Progenitor cell of endocrine pancreas (in vitro differentiated cells): ENCODE measurements around the gene AHR. TPM values are rescaled to one million over a fixed set of nuclear protein-coding genes. Genes with fewer than 3 reads are reported as not detected.

Experiments
- DNase-seq: peaks from one replicate; pipeline ENCODE4 v3.0.0; 2021; ENCODE audit warnings: low spot score; ENCODE audit not compliant: unreplicated experiment
- H3K27ac Mint-ChIP-seq: 2 replicates; pipeline ENCODE4 v1.8.0; 2021; ENCODE audit warnings: mild to moderate bottlenecking, moderate library complexity, mixed read lengths
- H3K27me3 Mint-ChIP-seq: 2 replicates; pipeline ENCODE4 v1.8.0; 2021; ENCODE audit warnings: mixed read lengths
- H3K36me3 Mint-ChIP-seq: 2 replicates; pipeline ENCODE4 v1.8.0; 2022; ENCODE audit warnings: mixed read lengths; ENCODE audit not compliant: insufficient read depth
- H3K4me1 Mint-ChIP-seq: 2 replicates; pipeline ENCODE4 v1.8.0; 2021; ENCODE audit warnings: low read depth, mixed read lengths
- H3K4me3 Mint-ChIP-seq: 2 replicates; pipeline ENCODE4 v1.8.0; 2021; ENCODE audit warnings: low read depth, mild to moderate bottlenecking, moderate library complexity, mixed read lengths
- H3K9me3 Mint-ChIP-seq: 2 replicates; pipeline ENCODE4 v1.8.0; 2021; ENCODE audit warnings: low read depth, mixed read lengths
- CTCF ChIP-seq: fragments of 200-600 bp; sonication (generic); IDR thresholded peaks from one replicate; pipeline ENCODE4 v1.5.0; 2021; ENCODE audit warnings: antibody characterized with exemption, mild to moderate bottlenecking; ENCODE audit not compliant: unreplicated experiment
- total RNA-seq: library from RNA; stranded (reverse); gene quantifications from 2 replicates; pipeline ENCODE4 v1.2.1, GENCODE V29; 2021

The AHR gene
- total RNA-seq, 1 donor from 2014 or later = 15.1 TPM

- no peaks in the 10 kb centered on the region for H3K9me3 Mint-ChIP-seq
- no peak for TF ChIP-seq CTCF
- peaks cover 9% of the 10 kb centered on the region for H3K4me1 Mint-ChIP-seq
- no peak overlapping the region for H3K4me3 Mint-ChIP-seq
- H3K27me3 Mint-ChIP-seq = no peaks in the 10 kb centered on the region
- peaks cover 5% of the 10 kb centered on the region for H3K36me3 Mint-ChIP-seq
- DNase-seq = no peak
- H3K27ac Mint-ChIP-seq = no peak overlapping the region
Measured at GRCh38 chr7:17311194-17311593, 12.7 kb downstream of the AHR start.

- Mint-ChIP-seq H3K27me3 (no peaks in the 10 kb centered on the region), H3K27ac (no peak overlapping the region), H3K4me1 (peaks cover 9% of the 10 kb centered on the region), H3K4me3 (no peak overlapping the region), H3K9me3 (no peaks in the 10 kb centered on the region), H3K36me3 (peaks cover 9% of the 10 kb centered on the region)
- DNase-seq = no peak
- TF ChIP-seq CTCF = no peak
Measured at GRCh38 chr7:17311952-17312351, 13.5 kb downstream of the AHR start.

- Mint-ChIP-seq H3K27ac (no peak overlapping the region), H3K9me3 (no peaks in the 10 kb centered on the region), H3K27me3 (no peaks in the 10 kb centered on the region), H3K4me1 (peaks cover 9% of the 10 kb centered on the region), H3K4me3 (no peak overlapping the region), H3K36me3 (peaks cover 9% of the 10 kb centered on the region)
- no peak for DNase-seq
- TF ChIP-seq CTCF = no peak
Measured at GRCh38 chr7:17312641-17313040, 14.2 kb downstream of the AHR start.

GRCh38 chr7:17313194-17313593, 14.7 kb downstream of the AHR start:
- H3K4me1 Mint-ChIP-seq = peaks cover 9% of the 10 kb centered on the region
- H3K27me3 Mint-ChIP-seq = no peaks in the 10 kb centered on the region
- DNase-seq = no peak
- H3K36me3 Mint-ChIP-seq = peaks cover 9% of the 10 kb centered on the region
- H3K4me3 Mint-ChIP-seq = no peak overlapping the region
- H3K9me3 Mint-ChIP-seq = no peaks in the 10 kb centered on the region
- no peak overlapping the region for H3K27ac Mint-ChIP-seq
- no peak for TF ChIP-seq CTCF

GRCh38 chr7:17315974-17316373, 17.5 kb downstream of the AHR start:
- H3K36me3 Mint-ChIP-seq = peaks cover 10% of the 10 kb centered on the region
- H3K9me3 Mint-ChIP-seq = no peaks in the 10 kb centered on the region
- H3K27ac Mint-ChIP-seq = no peak overlapping the region
- peaks cover 24% of the 10 kb centered on the region for H3K4me1 Mint-ChIP-seq
- no peak for DNase-seq
- no peak for TF ChIP-seq CTCF
- H3K27me3 Mint-ChIP-seq = no peaks in the 10 kb centered on the region
- H3K4me3 Mint-ChIP-seq = no peak overlapping the region
